ENCODE results near the gene DCUN1D2. TPM values are rescaled to one million over a fixed set of nuclear protein-coding genes. Genes with fewer than 3 reads are reported as not detected.

The DCUN1D2 gene
- total RNA-seq, 2 donors from 2014 or later, result 35.8 to 44.7 TPM

DNA sequence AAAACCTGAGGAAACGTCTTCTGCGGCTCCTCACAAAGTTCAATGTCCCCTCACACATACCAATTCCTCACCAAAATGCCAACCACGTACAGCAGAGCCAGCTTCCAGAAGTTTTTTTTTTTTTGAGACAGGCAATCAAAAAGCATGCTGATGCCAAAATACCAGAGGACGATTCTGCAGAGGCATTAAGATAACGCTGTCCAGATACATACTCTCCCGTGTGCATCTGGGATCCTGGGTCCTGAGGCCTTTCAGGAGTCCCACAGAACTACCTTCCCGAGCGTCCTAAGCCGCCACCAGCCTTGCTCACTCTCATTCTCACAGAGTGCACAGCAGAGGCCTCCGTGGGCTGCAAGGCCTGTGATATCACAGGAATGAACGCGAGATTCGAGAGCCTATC is 5.0 kb downstream of the DCUN1D2 start:
- H3K4me1 Mint-ChIP-seq, result peaks cover 40% of the 10 kb centered on the region
- H3K27ac ChIP-seq (ENCODE audit: low read depth, low read length), result no peak overlapping the region

DNA sequence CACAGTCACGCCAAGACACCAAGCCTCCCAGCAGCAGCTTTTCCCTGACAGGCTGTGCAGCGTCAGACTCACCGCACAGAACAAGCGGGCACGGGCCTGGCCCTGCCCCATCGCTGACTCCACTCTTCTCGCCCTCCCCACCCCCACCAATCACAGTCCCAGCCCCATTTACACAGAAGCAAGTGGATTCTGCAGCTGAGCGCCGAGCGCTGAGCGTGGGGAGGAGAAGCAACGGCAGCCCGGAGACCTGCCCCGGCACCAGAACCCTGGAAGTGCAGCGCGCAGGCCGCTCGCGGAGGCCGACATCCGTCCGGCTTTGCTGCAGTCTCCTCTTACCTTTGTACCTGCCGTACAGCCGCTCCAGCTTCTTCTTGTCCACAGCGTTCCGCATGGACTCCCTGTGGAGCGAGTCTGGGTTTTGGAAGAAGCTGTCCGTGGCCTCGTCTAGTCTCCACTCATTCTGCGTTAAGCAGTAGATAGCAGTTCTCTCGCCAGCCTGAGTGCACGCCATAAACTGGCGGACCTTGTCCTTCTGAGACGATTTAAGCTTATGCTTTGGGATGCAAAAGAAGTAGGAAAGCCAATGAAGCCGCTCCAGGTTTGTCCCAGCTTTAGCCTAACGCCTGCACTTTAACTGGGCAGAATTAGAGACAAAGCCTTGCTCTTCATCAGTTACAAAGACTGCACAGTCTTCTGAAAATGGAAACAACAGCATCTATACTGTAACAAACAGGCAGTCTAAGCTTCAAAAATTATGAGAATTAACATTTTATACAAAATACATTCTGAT is 6.8 kb downstream of the DCUN1D2 start:
- Mint-ChIP-seq H3K4me1 (peaks cover 28% of the 10 kb centered on the region), H3K4me3 (no peak overlapping the region), H3K27ac (peak overlapping the region; percentile 82), H3K36me3 (ENCODE audit: low read depth) (peaks cover 28% of the 10 kb centered on the region), H3K27me3 (ENCODE audit: insufficient read depth) (no peaks in the 10 kb centered on the region), H3K9me3 (no peaks in the 10 kb centered on the region)
- no peak overlapping the region for H3K9ac ChIP-seq (ENCODE audit: extremely low read depth, low read length, poor library complexity, severe bottlenecking)
- no peak for DNase-seq
- 95 to 97% methylated on average over 28 to 36 of the region's 36 CpGs for WGBS, 2 experiments (ENCODE audit: insufficient coverage in 1 of 2, insufficient read length in 1 of 2)
- no peaks in the 10 kb centered on the region for H3K9me3 ChIP-seq (ENCODE audit: control insufficient read depth, low read length)
- TF ChIP-seq, protein P1, sequence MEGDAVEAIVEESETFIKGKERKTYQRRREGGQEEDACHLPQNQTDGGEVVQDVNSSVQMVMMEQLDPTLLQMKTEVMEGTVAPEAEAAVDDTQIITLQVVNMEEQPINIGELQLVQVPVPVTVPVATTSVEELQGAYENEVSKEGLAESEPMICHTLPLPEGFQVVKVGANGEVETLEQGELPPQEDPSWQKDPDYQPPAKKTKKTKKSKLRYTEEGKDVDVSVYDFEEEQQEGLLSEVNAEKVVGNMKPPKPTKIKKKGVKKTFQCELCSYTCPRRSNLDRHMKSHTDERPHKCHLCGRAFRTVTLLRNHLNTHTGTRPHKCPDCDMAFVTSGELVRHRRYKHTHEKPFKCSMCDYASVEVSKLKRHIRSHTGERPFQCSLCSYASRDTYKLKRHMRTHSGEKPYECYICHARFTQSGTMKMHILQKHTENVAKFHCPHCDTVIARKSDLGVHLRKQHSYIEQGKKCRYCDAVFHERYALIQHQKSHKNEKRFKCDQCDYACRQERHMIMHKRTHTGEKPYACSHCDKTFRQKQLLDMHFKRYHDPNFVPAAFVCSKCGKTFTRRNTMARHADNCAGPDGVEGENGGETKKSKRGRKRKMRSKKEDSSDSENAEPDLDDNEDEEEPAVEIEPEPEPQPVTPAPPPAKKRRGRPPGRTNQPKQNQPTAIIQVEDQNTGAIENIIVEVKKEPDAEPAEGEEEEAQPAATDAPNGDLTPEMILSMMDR (conservative IDR thresholded peaks at IDR 0.05), result no peak
- no peaks in the 10 kb centered on the region for H3K27me3 ChIP-seq (ENCODE audit: control insufficient read depth, insufficient read depth, low read length, poor library complexity, severe bottlenecking)
- peaks cover 27% of the 10 kb centered on the region for H3K36me3 ChIP-seq (ENCODE audit: control insufficient read depth, insufficient read depth, low read length)
- no peak overlapping the region for H3K4me3 ChIP-seq (ENCODE audit: low read length)
- no peaks in the 10 kb centered on the region for H3K4me1 ChIP-seq (ENCODE audit: control insufficient read depth, insufficient read depth, low read length)
- H3K27ac ChIP-seq (ENCODE audit: low read depth, low read length), result peak overlapping the region; percentile 9

More for the DNA sequence above, 5.0 kb downstream of the DCUN1D2 start:
- no peaks in the 10 kb centered on the region for H3K9me3 ChIP-seq (ENCODE audit: control insufficient read depth, low read length)
- no peaks in the 10 kb centered on the region for H3K9me3 Mint-ChIP-seq
- H3K27me3 ChIP-seq (ENCODE audit: control insufficient read depth, insufficient read depth, low read length, poor library complexity, severe bottlenecking), result no peaks in the 10 kb centered on the region
- no peaks in the 10 kb centered on the region for H3K4me1 ChIP-seq (ENCODE audit: control insufficient read depth, insufficient read depth, low read length)
- peaks cover 12% of the 10 kb centered on the region for H3K36me3 Mint-ChIP-seq (ENCODE audit: low read depth)
- H3K4me3 ChIP-seq (ENCODE audit: low read length), result no peak overlapping the region
- no peak overlapping the region for H3K9ac ChIP-seq (ENCODE audit: extremely low read depth, low read length, poor library complexity, severe bottlenecking)
- H3K27ac Mint-ChIP-seq, result no peak overlapping the region
- DNase-seq, result no peak
- H3K36me3 ChIP-seq (ENCODE audit: control insufficient read depth, insufficient read depth, low read length), result peaks cover 9% of the 10 kb centered on the region
- WGBS, 2 experiments (ENCODE audit: insufficient coverage in 1 of 2, insufficient read length in 1 of 2), result 94 to 96% methylated on average over 6 to 10 of the region's 13 CpGs
- TF ChIP-seq, protein P1 (conservative IDR thresholded peaks at IDR 0.05), result no peak
- H3K4me3 Mint-ChIP-seq, result no peak overlapping the region
- H3K27me3 Mint-ChIP-seq (ENCODE audit: insufficient read depth), result no peaks in the 10 kb centered on the region

- H3K9me3 ChIP-seq (ENCODE audit: control insufficient read depth, low read length), result no peaks in the 10 kb centered on the region
- no peaks in the 10 kb centered on the region for H3K27me3 ChIP-seq (ENCODE audit: control insufficient read depth, insufficient read depth, low read length, poor library complexity, severe bottlenecking)
- Mint-ChIP-seq H3K4me3 (no peak overlapping the region), H3K27me3 (ENCODE audit: insufficient read depth) (no peaks in the 10 kb centered on the region), H3K36me3 (ENCODE audit: low read depth) (peaks cover 35% of the 10 kb centered on the region), H3K27ac (peak overlapping the region; percentile 82), H3K4me1 (peaks cover 23% of the 10 kb centered on the region), H3K9me3 (no peaks in the 10 kb centered on the region)
- peaks cover 31% of the 10 kb centered on the region for H3K36me3 ChIP-seq (ENCODE audit: control insufficient read depth, insufficient read depth, low read length)
- H3K9ac ChIP-seq (ENCODE audit: extremely low read depth, low read length, poor library complexity, severe bottlenecking), result no peak overlapping the region
- 93 to 97% methylated on average over 7 of the region's 7 CpGs for WGBS, 2 experiments (ENCODE audit: insufficient coverage in 1 of 2, insufficient read length in 1 of 2)
- TF ChIP-seq, protein P1 (conservative IDR thresholded peaks at IDR 0.05), result no peak
- no peaks in the 10 kb centered on the region for H3K4me1 ChIP-seq (ENCODE audit: control insufficient read depth, insufficient read depth, low read length)
- no peak for DNase-seq
- H3K4me3 ChIP-seq (ENCODE audit: low read length), result no peak overlapping the region
- no peak overlapping the region for H3K27ac ChIP-seq (ENCODE audit: low read depth, low read length)
Measured at GRCh38 chr13:113483081-113483480, 7.4 kb downstream of the DCUN1D2 start.
